ENCODE measurements around the gene STAC2.

Gene STAC2

GRCh38 chr17:39218906-39219305, 6.8 kb downstream of the STAC2 start:
- no peak for DNase-seq (ENCODE audit: low read depth)
- H3K4me3 ChIP-seq (replicated peaks; ENCODE audit: low read depth, low read length), result no peak overlapping the region
- TF ChIP-seq CTCF (IDR thresholded peaks at IDR 0.05; ENCODE audit: low read length, missing control alignments), result no peak

- TF ChIP-seq CTCF (IDR thresholded peaks at IDR 0.05; ENCODE audit: low read length, missing control alignments), result no peak
- H3K4me3 ChIP-seq (replicated peaks; ENCODE audit: low read depth, low read length), result no peak overlapping the region
- no peak for DNase-seq (ENCODE audit: low read depth)
Measured at GRCh38 chr17:39217734-39218369, 7.9 kb downstream of the STAC2 start.

- TF ChIP-seq CTCF (IDR thresholded peaks at IDR 0.05; ENCODE audit: low read length, missing control alignments), result no peak
- no peak overlapping the region for H3K4me3 ChIP-seq (replicated peaks; ENCODE audit: low read depth, low read length)
- no peak for DNase-seq (ENCODE audit: low read depth)
Measured at GRCh38 chr17:39213852-39214251, 11.9 kb downstream of the STAC2 start.

- no peak for TF ChIP-seq CTCF (IDR thresholded peaks at IDR 0.05; ENCODE audit: low read length, missing control alignments)
- no peak for DNase-seq (ENCODE audit: low read depth)
- no peak overlapping the region for H3K4me3 ChIP-seq (replicated peaks; ENCODE audit: low read depth, low read length)
Measured at GRCh38 chr17:39212841-39213480, 12.8 kb downstream of the STAC2 start.

- DNase-seq (ENCODE audit: low read depth), result no peak
- H3K4me3 ChIP-seq (replicated peaks; ENCODE audit: low read depth, low read length), result no peak overlapping the region
- no peak for TF ChIP-seq CTCF (IDR thresholded peaks at IDR 0.05; ENCODE audit: low read length, missing control alignments)
Measured at GRCh38 chr17:39212195-39212810, 13.4 kb downstream of the STAC2 start.

- no peak for TF ChIP-seq CTCF (IDR thresholded peaks at IDR 0.05; ENCODE audit: low read length, missing control alignments)
- no peak for DNase-seq (ENCODE audit: low read depth)
- peak overlapping the region; percentile 35 for H3K4me3 ChIP-seq (replicated peaks; ENCODE audit: low read depth, low read length)
Measured at GRCh38 chr17:39210093-39210434, 15.7 kb downstream of the STAC2 start.

All from fibroblast of pulmonary artery (primary cell).